Left lung (tissue), 10 donors: ENCODE measurements around the gene PLEKHG4B. TPM values are rescaled to one million over a fixed set of nuclear protein-coding genes. Genes with fewer than 3 reads are reported as not detected.

Experiments
- ATAC-seq: fragments of 200-7000 bp; cut with Tn5 transposase; one replicate; pipeline ENCODE4 v1.9.1; 2020; ENCODE audit warnings: moderate library complexity
- DNase-seq, 4 donors: peaks; one replicate each; pipeline ENCODE4 v3.0.0-alpha.2; 2013 to 2020
- H3K27ac ChIP-seq, 2 donors: fragments of 200-600 bp; sonication (generic) in 1 of 2; one replicate each; pipeline versions ENCODE4 v1.5.0 to v1.8.0; 2020 to 2021
- H3K27me3 ChIP-seq, 2 donors: fragments of 200-600 bp; sonication (generic) in 1 of 2; one replicate each; pipeline versions ENCODE4 v1.5.0 to v1.8.0; 2020 to 2021
- H3K36me3 ChIP-seq, 2 donors: fragments of 200-600 bp; sonication (generic) in 1 of 2; one replicate each; pipeline versions ENCODE4 v1.5.0 to v1.8.0; 2020 to 2021
- H3K4me1 ChIP-seq, 2 donors: fragments of 200-600 bp; one replicate each; pipeline ENCODE4 v1.8.0; 2021
- H3K4me3 ChIP-seq, 2 donors: fragments of 200-600 bp; sonication (generic) in 1 of 2; one replicate each; pipeline versions ENCODE4 v1.5.0 to v1.8.0; 2020 to 2021; ENCODE audit warnings: mild to moderate bottlenecking in 1 of 2
- H3K9me3 ChIP-seq, 2 donors: fragments of 200-600 bp; sonication (generic) in 1 of 2; one replicate each; pipeline versions ENCODE4 v1.5.0 to v1.8.0; 2020 to 2021
- intact Hi-C, 2 donors: fragments of 100-400 bp; cut with DNase I; formaldehyde crosslinking; loops; one replicate each; pipeline versions ENCODE4 v1.11.2 to v1.14.2; 2022
- polyA plus RNA-seq, 6 donors: library from polyadenylated mRNA; unstranded; fragments of 120-200 nt; gene quantifications; one replicate each; pipeline ENCODE4 v1.2.1, GENCODE V29; 2013; ENCODE audit not compliant: insufficient read length in 6 of 6
- total RNA-seq, 2 donors: library from RNA; stranded (reverse); fragmentation: NEBNext Ultra II Directional; extraction: Animal tissue kit (Norgen Biotek cat#: 25700); gene quantifications; one replicate each; pipeline ENCODE4 v1.2.1, GENCODE V29; 2021
- TF ChIP-seq, protein P1 (sequence below), 2 donors: fragments of 200-600 bp; sonication (generic) in 1 of 2; IDR thresholded peaks; one replicate each; pipeline versions ENCODE4 v1.5.0 to v1.8.0; 2021; ENCODE audit warnings: antibody characterized with exemption in 2 of 2
- donor health status: DM: no; HTN: yes; CAD: no.
- donor health status: DM: no; HTN: no; CAD: no.

PLEKHG4B gene
- total and polyA plus RNA-seq, 8 donors = 1.2 to 19.5 (median 15.5) TPM

DNA sequence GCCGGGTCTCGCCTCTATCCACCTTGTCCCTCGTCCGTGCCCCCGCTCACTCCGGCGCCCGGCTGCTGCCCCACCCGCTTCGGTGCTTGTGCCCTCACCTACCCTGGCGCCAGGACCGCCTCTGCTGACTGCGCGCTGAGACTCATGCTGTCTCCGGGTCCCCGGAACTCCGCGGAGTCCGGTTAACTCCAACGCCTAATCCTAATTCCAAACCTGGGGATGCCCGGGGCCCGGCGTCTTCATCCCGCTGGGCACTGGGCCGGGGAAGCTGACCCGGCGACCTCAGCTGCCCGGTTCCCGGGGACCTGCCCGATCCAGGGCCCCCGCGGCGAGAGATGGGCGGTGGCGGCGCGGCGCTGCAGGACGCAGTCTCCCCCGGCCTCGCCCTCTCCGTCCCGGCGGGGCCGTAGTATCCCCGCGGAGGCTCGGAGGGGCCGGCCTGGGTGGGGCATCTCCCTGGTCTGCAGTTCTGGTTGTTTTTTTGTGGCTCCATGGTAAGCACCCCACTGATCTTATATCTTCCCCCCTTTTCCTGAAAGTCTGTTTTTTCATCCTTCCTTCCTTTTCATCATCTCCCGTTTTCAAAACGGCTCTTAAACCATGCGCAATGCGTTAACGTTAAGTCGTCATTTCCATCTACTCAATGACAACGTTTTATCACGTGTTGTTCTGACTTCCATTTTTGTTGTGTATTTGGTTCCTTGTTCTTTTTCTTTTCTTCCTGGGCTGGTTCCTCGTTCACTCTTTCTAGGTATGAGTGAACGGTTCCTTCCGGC is 41.1 kb upstream of the PLEKHG4B start:
- peaks cover 0 to 4% of the 10 kb centered on the region in 2 donors for H3K9me3 ChIP-seq
- TF ChIP-seq, protein P1, sequence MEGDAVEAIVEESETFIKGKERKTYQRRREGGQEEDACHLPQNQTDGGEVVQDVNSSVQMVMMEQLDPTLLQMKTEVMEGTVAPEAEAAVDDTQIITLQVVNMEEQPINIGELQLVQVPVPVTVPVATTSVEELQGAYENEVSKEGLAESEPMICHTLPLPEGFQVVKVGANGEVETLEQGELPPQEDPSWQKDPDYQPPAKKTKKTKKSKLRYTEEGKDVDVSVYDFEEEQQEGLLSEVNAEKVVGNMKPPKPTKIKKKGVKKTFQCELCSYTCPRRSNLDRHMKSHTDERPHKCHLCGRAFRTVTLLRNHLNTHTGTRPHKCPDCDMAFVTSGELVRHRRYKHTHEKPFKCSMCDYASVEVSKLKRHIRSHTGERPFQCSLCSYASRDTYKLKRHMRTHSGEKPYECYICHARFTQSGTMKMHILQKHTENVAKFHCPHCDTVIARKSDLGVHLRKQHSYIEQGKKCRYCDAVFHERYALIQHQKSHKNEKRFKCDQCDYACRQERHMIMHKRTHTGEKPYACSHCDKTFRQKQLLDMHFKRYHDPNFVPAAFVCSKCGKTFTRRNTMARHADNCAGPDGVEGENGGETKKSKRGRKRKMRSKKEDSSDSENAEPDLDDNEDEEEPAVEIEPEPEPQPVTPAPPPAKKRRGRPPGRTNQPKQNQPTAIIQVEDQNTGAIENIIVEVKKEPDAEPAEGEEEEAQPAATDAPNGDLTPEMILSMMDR (IDR thresholded peaks at IDR 0.05) = no peak
- peaks cover 24 to 58% of the 10 kb centered on the region in 2 donors for H3K27me3 ChIP-seq
- no peak for ATAC-seq
- intact Hi-C loops = no loop called here
- peaks cover 0 to 8% of the 10 kb centered on the region in 2 donors for H3K4me1 ChIP-seq
- no peak overlapping the region for H3K27ac ChIP-seq
- peak in 1 of 4 donors; percentile 79 for DNase-seq
- no peak overlapping the region for H3K4me3 ChIP-seq
- no peaks in the 10 kb centered on the region for H3K36me3 ChIP-seq

DNA sequence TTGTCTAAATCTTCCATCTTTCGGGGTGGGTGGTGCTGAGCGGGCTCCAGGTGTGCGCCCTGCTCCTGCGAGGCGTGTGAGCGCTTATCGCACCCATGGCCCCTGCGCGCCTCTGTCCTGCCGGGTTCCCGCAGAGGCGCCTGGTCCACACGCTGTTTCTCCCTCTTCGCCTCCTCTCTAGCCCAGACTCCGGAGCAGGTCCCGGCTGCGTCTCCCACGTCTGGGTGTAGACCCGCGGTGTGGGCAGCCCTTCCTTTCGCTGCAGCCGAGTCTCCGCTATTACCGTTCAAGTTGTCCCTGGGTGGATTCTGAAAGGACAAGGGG is 40.5 kb upstream of the PLEKHG4B start:
- ATAC-seq = no peak
- no peak overlapping the region for H3K4me3 ChIP-seq
- H3K4me1 ChIP-seq = peaks cover 0 to 8% of the 10 kb centered on the region in 2 donors
- intact Hi-C loops = no loop called here
- H3K9me3 ChIP-seq = peaks cover 0 to 4% of the 10 kb centered on the region in 2 donors
- no peak for DNase-seq
- TF ChIP-seq, protein P1 (IDR thresholded peaks at IDR 0.05) = no peak
- no peaks in the 10 kb centered on the region for H3K36me3 ChIP-seq
- H3K27ac ChIP-seq = no peak overlapping the region
- H3K27me3 ChIP-seq = peaks cover 24 to 64% of the 10 kb centered on the region in 2 donors

DNA sequence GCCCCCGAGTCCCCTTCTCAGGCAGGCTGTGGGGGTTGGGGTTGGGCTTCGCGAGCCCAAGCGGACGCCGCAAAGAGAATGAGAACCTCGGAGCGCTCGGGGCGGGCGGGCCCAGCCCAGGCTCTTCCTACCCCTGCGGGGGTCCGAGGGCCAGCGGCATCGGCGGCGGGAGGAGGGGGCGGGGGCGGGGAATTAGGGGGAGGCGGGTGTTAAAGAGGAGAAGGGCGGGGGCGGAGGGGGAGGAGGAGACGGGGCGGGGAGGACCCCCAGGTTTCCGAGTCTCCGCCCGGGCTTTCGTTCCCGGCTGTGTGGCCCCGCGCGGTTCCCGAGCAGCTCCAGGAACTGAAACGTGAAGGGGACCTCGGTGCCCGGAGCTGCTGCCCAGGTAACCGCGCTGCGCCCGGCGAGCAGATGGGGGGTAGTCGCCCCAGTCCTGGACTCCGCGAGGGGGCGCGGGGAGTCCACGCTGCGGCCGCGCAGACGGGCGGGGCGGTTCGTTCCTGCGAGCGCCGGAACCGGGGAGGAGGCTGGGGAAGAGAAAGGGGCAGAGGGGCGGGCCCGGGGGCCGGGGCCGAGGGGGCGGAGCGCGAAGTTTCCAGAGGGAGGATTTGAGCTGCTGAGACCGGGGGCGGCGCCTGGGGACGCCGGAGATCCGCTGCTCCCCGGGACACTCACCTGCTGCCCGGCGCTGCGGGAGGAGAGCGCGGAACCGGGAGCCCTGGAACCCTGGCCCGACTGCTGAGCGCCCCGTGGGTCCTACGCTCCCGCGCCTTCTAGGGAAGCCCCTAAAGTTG is 38.4 kb upstream of the PLEKHG4B start:
- TF ChIP-seq, protein P1 (IDR thresholded peaks at IDR 0.05) = no peak
- Histone ChIP-seq H3K36me3 (no peaks in the 10 kb centered on the region), H3K27ac (no peak overlapping the region), H3K4me1 (peaks cover 0 to 8% of the 10 kb centered on the region in 2 donors), H3K27me3 (peaks cover 24 to 76% of the 10 kb centered on the region in 2 donors), H3K4me3 (peak overlapping the region; percentile 22 to 44), H3K9me3 (peaks cover 0 to 4% of the 10 kb centered on the region in 2 donors)
- DNase-seq (peak in 3 of 4 donors; percentile 22 to 84 (median 55)), ATAC-seq (peak; percentile 81)
- intact Hi-C loops = no loop called here

DNA sequence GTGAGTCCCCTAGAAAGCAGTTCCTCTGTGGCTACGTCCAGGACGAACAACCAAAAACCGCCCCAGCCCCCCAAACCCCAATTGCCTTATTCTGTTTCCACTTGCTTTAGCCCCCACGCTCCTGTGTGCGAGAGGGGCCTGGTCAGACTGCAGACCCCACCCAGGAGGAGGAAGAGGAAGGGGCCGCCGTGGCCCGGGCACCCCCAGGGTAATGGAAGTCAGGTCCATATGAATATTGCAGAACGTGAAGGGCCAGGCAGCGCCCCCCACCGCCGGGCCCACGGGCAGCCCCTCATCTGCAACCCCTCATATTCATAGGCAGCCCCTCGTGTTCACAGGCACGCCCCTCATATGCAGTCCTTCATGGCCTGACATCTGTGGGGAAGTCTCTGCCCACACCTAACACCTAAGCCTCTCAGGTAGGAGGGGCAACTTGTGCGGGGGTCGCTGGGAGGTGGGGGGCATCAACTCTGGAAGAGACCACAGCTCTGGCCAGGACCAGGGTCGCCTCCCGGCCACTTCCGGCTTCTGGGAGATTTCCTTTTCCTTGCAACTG is 37.7 kb upstream of the PLEKHG4B start:
- peaks cover 24 to 73% of the 10 kb centered on the region in 2 donors for H3K27me3 ChIP-seq

More for the DNA sequence above, 37.7 kb upstream of the PLEKHG4B start:
- DNase-seq (no peak), ATAC-seq (no peak)
- Histone ChIP-seq H3K27ac (no peak overlapping the region), H3K9me3 (peaks cover 0 to 4% of the 10 kb centered on the region in 2 donors), H3K36me3 (no peaks in the 10 kb centered on the region), H3K4me1 (peaks cover 0 to 8% of the 10 kb centered on the region in 2 donors), H3K4me3 (peak overlapping the region in 1 of 2 donors; percentile 44)
- TF ChIP-seq, protein P1 (IDR thresholded peaks at IDR 0.05) = no peak
- intact Hi-C loops = no loop called here
